GF-D8 (cell line): ENCODE measurements around the gene MS4A5.
"Not testable (repeated sequence)": the region's sequence is repeated elsewhere in the genome, so short reads cannot be mapped to it uniquely, and the experiment has no call there.

Source experiments
- DNase-seq: peaks from one replicate; lab custom pipeline; 2025; lab: John Stamatoyannopoulos, UW

MS4A5 gene

GRCh38 chr11:60429272-60429671, at the start of gene MS4A5:
MS4A5 (plus strand) TSS chr11:60429572; CDS start chr11:60429675, 103 bp downstream.
- DNase-seq, result no peak

GRCh38 chr11:60389279-60389910, 40.0 kb upstream of the MS4A5 start:
- DNase-seq, result no peak

- DNase-seq, result no peak
Measured at GRCh38 chr11:60390419-60390818, 39.0 kb upstream of the MS4A5 start.

GRCh38 chr11:60392361-60392760, 37.0 kb upstream of the MS4A5 start:
- no peak for DNase-seq

GRCh38 chr11:60393016-60393415, 36.4 kb upstream of the MS4A5 start:
- no peak for DNase-seq

- DNase-seq, result no peak
Measured at GRCh38 chr11:60394666-60395380, 34.5 kb upstream of the MS4A5 start.

- DNase-seq, result no peak
Measured at GRCh38 chr11:60396382-60396781, 33.0 kb upstream of the MS4A5 start, which contains the start of gene MS4A14. MS4A14 (plus strand) TSS chr11:60396459; CDS start chr11:60396579, 120 bp downstream.

GRCh38 chr11:60396799-60397198, 32.6 kb upstream of the MS4A5 start:
- no peak for DNase-seq

GRCh38 chr11:60420015-60420414, 9.4 kb upstream of the MS4A5 start:
- DNase-seq, result no peak

- DNase-seq, result no peak
Measured at GRCh38 chr11:60422609-60423008, 6.8 kb upstream of the MS4A5 start.

GRCh38 chr11:60428517-60428916, 855 bp upstream of the MS4A5 start:
- DNase-seq, result no peak

GRCh38 chr11:60431251-60431650, 1.9 kb downstream of the MS4A5 start:
- no peak for DNase-seq

- no peak for DNase-seq
Measured at GRCh38 chr11:60433401-60433800, 4.0 kb downstream of the MS4A5 start.

GRCh38 chr11:60447070-60447469, 17.7 kb downstream of the MS4A5 start:
- DNase-seq, result no peak

GRCh38 chr11:60447846-60448245, 18.5 kb downstream of the MS4A5 start:
- DNase-seq, result no peak

GRCh38 chr11:60451185-60451584, 21.8 kb downstream of the MS4A5 start:
- not testable (repeated sequence) for DNase-seq

GRCh38 chr11:60454212-60454611, 24.8 kb downstream of the MS4A5 start:
- no peak for DNase-seq

- no peak for DNase-seq
Measured at GRCh38 chr11:60455531-60456042, 26.2 kb downstream of the MS4A5 start, which contains the start of gene MS4A1. MS4A1 (plus strand) TSS chr11:60455847; CDS start chr11:60462375, 6,528 bp downstream.

GRCh38 chr11:60457576-60457975, 28.2 kb downstream of the MS4A5 start:
- no peak for DNase-seq

GRCh38 chr11:60459345-60459744, 30.0 kb downstream of the MS4A5 start:
- no peak for DNase-seq

GRCh38 chr11:60468829-60469228, 39.5 kb downstream of the MS4A5 start:
- no peak for DNase-seq

- DNase-seq, result no peak
Measured at GRCh38 chr11:60469723-60470122, 40.4 kb downstream of the MS4A5 start.

- DNase-seq, result no peak
Measured at GRCh38 chr11:60477035-60477445, 47.7 kb downstream of the MS4A5 start.
